GM18505 (cell line): Measurements from ENCODE around the gene PARD3B.

Experiments
- ATAC-seq: cut with Tn5 transposase; IDR thresholded peaks from one replicate; pipeline ENCODE4 v1.9.1; 2021; ENCODE audit not compliant: unreplicated experiment
- POLR2A ChIP-seq: IDR thresholded peaks from 4 replicates; pipeline ENCODE4 v1.6.1; 2011; ENCODE audit warnings: borderline replicate concordance; ENCODE audit not compliant: insufficient read depth, insufficient read length; ENCODE audit errors: extremely low read depth

The PARD3B gene

DNA sequence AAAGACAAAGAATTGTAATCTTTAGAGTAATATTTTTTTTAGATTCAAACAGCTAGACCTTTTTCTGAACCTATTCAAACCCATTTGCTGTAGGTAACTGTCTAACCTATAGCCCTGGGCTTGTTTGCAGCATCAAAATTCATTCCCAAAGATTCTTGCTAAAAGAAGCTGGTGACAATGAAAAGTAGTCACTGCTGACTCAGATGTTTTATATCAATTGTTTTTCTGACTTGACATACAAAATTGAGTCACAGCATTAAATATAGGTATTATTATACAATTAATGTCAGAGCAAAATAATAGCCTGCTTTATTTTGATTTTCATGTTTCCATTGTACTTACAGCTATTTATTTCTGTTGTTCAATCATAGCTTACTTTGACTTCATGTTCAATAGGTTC, 816.7 kb downstream of the PARD3B start:
- TF ChIP-seq POLR2A, result no peak
- no peak for ATAC-seq

DNA sequence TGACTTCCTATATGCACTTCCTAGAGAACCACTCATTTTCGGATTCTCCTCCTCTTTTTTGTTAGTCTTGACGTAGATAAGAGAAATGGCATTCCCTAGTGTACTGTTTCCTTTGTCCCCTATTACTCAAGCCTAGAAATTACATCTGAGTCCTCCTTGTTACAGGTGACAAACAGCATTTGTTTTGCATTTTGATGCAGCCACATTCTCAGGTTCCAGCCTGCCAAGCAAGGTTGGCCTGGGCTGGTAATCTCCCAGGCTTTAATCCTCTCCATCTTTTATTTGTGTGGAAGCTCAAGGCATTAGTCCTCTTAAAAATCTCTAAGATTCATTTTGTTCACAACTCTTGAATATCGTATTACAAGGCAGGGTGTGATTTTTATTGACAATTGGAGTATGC, 819.0 kb downstream of the PARD3B start:
- no peak for TF ChIP-seq POLR2A
- ATAC-seq, result no peak

DNA sequence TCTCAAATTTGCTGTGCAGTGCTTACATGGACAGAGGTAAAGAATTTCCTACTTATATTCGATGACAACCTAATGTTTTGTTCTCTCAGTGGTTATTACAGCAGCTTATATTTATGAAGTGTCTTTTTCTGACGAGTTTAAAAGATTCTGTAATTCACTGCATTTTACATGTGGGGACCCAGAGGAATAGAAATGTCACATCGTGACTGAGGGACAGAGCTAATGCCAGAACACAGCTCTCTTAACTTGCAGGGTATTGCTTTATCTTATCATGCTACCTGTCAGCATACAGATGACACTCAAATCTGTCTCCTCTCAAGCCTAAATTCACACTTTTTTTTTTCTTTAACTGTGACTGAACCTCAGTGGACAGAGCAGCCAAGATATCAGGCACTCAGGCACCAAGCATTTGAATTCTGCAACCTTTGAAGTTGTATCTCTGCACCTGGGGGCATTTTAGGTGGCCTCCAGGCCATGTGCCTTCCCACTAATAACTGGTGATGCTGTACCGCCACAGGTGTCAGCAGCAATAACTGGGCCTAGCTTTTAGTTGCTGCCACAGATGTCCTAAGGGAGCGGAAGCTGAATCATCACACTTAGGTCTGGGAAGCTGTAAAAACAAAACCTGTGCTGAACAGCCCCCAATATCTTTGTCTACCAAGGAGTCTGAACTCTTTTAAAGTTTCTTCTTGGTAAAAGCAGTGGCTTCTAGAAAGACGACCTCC, 821.2 kb downstream of the PARD3B start:
- no peak for ATAC-seq
- no peak for TF ChIP-seq POLR2A

DNA sequence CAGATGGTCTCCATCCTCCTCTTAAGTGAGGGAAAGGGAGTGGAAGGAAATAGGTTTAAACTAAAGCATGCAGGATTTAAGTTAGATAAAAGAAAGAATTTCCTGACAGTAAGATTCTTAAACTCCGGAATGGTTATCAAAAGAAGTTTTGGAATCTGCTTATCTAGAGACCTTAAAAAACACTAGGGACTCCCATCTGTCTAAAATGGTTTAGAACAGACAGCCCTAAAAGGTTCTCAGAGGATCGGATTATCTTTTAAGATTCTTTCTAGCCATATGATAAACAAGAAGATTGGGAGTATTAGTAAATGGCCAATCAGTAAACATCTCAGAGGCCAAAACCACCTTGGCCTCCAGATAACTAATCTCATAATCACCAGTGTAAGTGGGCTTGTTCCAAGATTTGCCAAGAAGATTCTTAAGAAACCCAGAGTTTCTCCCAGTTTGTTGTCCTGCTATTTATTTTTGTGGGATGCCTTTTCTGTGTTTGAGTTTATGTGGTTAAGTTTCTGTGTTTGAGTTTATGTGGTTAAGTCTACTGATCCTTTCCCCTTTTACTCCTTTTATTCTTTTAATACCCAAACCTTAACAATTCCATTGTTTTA, 822.2 kb downstream of the PARD3B start:
- TF ChIP-seq POLR2A, result no peak
- ATAC-seq, result no peak

DNA sequence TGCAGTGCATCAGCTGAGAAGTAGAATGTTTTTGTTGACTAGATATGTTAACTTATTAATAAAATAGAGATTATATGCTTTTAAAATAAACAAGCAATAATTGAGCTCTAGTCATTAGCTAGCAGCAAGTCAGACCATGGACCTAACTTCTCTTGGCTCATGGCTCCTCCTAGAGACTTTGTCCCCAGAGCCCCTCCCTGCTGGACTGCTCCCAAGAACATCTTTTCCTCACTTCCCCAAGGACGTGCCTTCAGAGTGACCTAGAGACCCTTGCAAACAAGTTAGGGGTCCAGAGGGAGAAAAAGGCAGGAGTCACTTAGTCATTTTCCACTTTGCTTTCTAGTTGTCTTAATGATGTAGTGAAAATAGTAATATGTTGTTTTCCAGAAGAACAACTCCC, 824.5 kb downstream of the PARD3B start:
- no peak for TF ChIP-seq POLR2A
- ATAC-seq, result no peak

DNA sequence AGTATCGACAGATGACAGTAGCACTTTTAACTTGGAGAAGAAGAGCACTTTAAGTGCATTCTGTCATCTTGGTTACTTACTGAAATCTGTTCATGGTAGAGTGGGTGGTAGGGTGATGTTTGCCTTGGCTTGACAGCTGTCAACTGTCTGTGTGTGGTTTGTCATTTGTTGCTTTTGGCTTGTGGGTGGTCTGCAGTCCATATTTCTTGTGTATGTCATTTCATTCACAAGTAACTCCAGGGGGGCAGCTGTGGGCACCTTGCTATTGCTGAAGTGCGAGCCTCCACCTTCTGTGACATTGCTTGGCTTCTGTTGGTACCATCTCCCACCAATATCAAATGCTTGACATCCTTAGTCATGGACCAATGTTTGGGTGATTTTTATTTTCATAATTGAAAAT, 825.5 kb downstream of the PARD3B start:
- no peak for TF ChIP-seq POLR2A
- ATAC-seq, result no peak

DNA sequence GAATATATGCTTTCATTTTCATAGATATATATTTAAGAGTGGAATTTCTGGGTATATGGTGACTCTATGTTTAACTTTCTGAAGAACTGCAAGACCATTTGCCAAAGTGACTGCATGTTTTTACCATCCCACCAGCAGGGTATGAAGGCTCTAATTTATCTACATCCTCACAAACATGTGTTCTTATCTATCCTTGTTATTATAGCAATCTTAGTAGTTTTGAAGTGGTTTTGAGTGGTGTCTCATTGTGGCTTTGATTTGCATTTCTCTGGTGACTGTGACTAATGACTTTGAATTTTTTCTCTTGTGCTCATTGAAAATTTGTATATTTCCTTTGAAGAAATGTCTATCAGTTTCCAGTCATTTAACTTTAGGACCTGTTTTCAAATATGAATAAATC, 826.9 kb downstream of the PARD3B start:
- TF ChIP-seq POLR2A, result no peak
- ATAC-seq, result no peak

DNA sequence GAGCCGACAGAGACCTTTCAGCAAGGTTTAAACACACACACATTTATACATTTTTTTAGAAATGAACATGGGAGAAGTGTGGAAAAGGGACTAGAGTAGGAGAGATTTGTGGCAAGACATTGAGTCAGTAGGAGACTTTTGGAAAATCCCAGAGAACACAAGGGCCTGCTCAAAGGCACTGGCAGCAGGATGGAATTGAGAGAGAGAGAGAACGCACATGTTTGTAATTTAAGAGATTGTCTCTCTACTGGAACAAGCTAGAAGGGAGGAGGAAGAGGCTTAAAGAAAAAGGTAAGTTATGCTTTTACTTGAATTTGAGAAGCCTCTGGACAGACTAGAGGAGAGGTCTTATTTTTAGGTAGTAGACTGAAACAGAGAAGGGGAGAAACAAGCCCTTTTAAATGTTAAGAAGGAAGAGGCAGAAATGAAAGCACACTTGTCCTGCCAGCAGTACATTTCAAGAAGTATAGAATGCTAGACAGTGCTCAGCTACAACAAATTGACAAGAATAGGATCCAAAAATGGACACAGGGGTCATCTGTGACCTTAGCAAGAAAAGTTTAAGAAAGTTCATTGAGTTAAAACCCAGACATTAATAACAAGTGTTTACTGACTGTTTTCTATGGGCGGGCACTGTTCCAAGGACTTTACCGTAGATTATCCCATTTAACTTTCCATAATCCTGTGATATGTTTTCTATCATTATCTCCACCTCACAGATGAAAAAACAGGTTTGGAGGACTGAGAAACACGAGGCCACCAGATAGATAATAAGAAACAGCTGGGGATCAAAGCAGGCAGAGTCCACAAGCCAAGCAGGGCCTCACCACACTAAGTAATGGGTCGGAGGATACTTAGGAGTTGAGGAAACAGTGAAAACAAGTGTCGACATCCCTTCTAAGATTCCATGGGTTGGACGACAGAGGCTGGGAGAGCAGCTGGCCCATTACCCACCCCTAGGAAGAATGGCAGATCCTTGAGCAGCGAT, 830.5 kb downstream of the PARD3B start:
- TF ChIP-seq POLR2A, result no peak
- ATAC-seq, result no peak

DNA sequence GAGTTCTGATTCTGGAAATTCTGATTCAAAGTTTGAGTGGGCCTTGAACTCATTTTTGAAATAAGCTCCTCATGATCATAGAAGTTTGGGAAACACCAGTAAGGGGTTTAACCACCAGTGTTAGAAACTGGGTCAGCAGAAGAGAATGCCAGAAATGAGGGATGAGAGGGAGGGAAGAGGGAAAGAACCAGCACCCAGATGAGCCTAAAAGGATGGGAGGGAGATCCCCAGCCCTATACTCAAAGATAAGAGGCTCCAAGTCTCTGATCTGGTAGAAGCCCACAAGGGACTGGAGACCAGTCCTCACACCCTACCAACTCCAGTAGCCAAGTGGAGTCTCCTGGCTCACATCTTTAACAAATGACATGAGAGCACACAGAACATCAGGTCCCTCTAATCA, 832.0 kb downstream of the PARD3B start:
- ATAC-seq, result no peak
- no peak for TF ChIP-seq POLR2A

DNA sequence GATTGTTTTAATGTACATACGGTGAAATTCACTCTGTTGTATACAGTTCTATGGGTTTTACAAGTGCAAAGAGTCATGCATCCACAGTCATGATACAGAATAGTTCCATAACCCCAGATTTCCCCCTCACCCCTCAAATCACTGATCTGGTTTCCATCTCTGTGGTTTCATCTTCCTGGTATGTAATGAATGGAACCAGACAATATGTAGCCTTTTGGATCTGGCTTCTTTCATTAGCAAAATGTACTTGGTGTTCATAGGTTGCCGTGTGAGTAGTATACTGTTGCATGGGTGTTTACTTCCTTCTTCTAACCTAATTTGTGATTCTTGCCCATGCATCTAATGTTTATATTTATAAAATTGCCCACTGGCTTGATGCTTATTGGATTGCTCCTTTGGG, 838.3 kb downstream of the PARD3B start:
- no peak for TF ChIP-seq POLR2A
- no peak for ATAC-seq

DNA sequence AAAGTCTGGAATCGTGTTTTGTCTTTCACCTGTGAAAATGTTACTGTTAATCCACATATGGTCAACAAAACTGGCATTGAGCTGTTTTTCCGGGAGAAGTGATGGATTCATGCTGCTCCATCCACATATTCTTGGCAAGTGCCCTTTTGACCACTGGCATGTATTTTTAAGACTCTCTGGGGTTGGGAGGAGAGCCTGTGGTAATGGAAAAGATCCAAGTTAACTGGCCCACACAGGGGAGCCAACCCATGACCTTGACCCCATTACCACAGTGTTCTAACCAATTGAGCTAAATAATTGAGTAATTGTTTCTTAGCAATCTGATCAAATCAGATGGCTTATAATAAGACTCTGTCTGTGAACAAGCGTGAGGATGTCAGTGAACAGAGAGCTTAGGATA, 840.8 kb downstream of the PARD3B start:
- no peak for TF ChIP-seq POLR2A

DNA sequence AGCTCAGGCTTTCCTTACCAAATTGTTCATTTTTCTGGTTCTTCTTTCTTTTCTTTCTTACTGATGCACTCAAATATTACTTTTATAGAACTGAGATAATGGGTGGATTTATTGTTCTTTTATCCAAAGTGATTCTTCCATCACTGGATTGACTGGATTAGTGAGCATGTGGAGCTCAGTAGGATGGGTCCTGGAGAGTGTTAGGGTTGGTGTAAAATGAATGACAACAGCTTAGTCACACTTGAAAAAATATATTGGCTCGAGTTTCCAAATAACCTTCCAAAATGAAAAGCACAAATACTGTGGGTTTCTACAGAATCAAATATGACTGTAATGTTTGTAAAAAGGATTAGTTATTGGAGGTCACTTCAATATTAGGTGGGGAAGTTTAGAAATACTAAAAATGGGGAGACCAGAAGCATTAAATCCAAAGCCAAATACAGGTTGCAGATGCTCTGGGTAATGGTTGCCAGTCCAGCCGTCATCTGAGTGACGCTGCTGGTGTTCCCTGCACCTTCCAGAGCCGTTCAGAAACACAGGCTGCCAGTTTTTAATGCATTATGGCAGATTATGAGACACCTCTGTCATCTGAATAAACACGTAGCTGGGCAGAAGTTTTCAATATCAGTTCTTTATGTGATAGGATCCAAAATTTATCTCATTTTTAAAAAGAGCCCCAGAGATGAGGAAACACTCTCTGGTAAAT, 842.2 kb downstream of the PARD3B start:
- no peak for ATAC-seq
- no peak for TF ChIP-seq POLR2A

More for the DNA sequence above, 840.8 kb downstream of the PARD3B start:
- ATAC-seq, result no peak

DNA sequence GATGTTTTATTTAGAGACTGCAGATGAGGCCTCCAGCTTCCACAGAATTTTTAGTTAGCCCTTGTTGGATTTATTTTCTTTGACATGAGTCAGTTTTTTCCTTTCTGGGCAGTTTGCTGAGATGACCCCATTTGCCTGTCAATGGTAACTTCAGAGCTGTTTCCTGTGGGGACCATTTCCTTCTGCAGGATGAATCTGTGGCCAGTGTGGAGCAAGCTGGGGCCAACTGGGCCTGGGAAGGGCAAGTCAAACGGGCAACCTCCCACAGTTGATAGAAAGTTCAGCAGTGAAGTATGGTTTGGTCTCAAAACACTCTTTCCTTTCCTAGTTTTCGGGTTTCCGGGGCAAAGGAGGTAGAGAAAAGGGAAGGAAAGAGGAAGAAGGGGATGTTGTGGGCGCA, 845.6 kb downstream of the PARD3B start:
- ATAC-seq, result no peak

More for the DNA sequence above, 845.6 kb downstream of the PARD3B start:
- TF ChIP-seq POLR2A, result no peak
